ENCODE results near the gene RPS6KC1. TPM values are rescaled to one million over a fixed set of nuclear protein-coding genes. Genes with fewer than 3 reads are reported as not detected.
"Not testable (repeated sequence)": the region's sequence is repeated elsewhere in the genome, so short reads cannot be mapped to it uniquely, and the experiment has no call there.

The RPS6KC1 gene
- polyA plus RNA-seq, 3 donors = 8.9 to 16.0 (median 11.4) TPM

DNA sequence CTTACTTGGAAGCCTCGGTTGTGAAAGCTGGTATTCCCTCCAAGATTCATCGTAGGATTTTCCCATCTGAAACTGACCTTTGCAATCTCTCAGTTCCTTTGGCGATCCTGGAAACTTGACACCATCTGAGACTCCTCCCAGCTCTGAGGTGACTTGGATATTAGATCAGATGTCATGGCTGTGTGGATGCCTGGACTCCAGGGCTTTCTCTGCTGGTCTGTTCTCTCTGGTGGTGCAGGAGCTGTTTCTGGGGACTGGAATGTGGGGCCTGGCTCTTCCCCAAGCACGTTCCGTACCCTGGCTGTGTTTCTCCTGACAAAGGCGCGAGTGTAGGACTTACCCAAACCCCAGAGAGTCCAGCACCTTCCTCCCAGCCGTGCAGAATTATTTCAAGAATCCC lies 252.2 kb downstream of the RPS6KC1 start:
- H3K9ac ChIP-seq (ENCODE audit: insufficient read depth, low read length, poor library complexity, severe bottlenecking) = no peak overlapping the region
- Mint-ChIP-seq H3K27ac (no peak overlapping the region), H3K4me3 (no peak overlapping the region), H3K9me3 (peaks cover 0 to 12% (median 6%) of the 10 kb centered on the region in 7 donors), H3K4me1 (no peaks in the 10 kb centered on the region), H3K36me3 (no peaks in the 10 kb centered on the region), H3K27me3 (ENCODE audit: low read depth in 3 of 3) (peaks cover 0 to 2% (median 0%) of the 10 kb centered on the region in 3 donors)
- no peak for DNase-seq
- no peaks in the 10 kb centered on the region for H3K27me3 ChIP-seq (ENCODE audit: control insufficient read depth in 2 of 2, insufficient read depth in 2 of 2, low read length in 2 of 2)
- intact Hi-C loops (cut with micrococcal nuclease) = no loop called here
- no peak overlapping the region for H3K27ac ChIP-seq (ENCODE audit: low read depth in 1 of 2, low read length in 2 of 2)
- no peak overlapping the region for H3K4me2 ChIP-seq (replicated peaks; ENCODE audit: extremely low read depth, low read length, poor library complexity, severe bottlenecking)
- H3K4me3 ChIP-seq (replicated peaks in 1 of 3; ENCODE audit: low read depth in 2 of 3, low read length in 3 of 3) = no peak overlapping the region
- H3K79me2 ChIP-seq (ENCODE audit: insufficient read depth, low read length) = no peaks in the 10 kb centered on the region
- H3K4me1 ChIP-seq (ENCODE audit: control insufficient read depth in 1 of 2, insufficient read depth in 2 of 2, low read length in 2 of 2) = no peaks in the 10 kb centered on the region
- no peak overlapping the region for H2AFZ ChIP-seq (ENCODE audit: insufficient read depth, low read depth, low read length, poor library complexity, severe bottlenecking)
- no peaks in the 10 kb centered on the region for H3K9me3 ChIP-seq (replicated peaks in 1 of 2; ENCODE audit: control insufficient read depth in 1 of 2, insufficient read depth in 1 of 2, low read length in 2 of 2)
- TF ChIP-seq CTCF (IDR thresholded peaks at IDR 0.05) = no peak
- H4K20me1 ChIP-seq (ENCODE audit: insufficient read depth, low read length) = no peaks in the 10 kb centered on the region
- 82% methylated on average over 2 of the region's 8 CpGs for WGBS (ENCODE audit: insufficient coverage)
- no peaks in the 10 kb centered on the region for H3K36me3 ChIP-seq (replicated peaks in 1 of 2; ENCODE audit: control insufficient read depth in 1 of 2, insufficient read depth in 2 of 2, low read length in 2 of 2)

GRCh38 chr1:213315571-213315970 lies 264.5 kb downstream of the RPS6KC1 start:
- H3K4me2 ChIP-seq (replicated peaks; ENCODE audit: extremely low read depth, low read length, poor library complexity, severe bottlenecking) = no peak overlapping the region
- H3K9ac ChIP-seq (ENCODE audit: insufficient read depth, low read length, poor library complexity, severe bottlenecking) = no peak overlapping the region
- no peak overlapping the region for H2AFZ ChIP-seq (ENCODE audit: insufficient read depth, low read depth, low read length, poor library complexity, severe bottlenecking)
- intact Hi-C loops (cut with micrococcal nuclease) = no loop called here
- Mint-ChIP-seq H3K4me3 (no peak overlapping the region), H3K27ac (no peak overlapping the region), H3K4me1 (no peaks in the 10 kb centered on the region), H3K27me3 (ENCODE audit: low read depth in 3 of 3) (peaks cover 0 to 3% (median 2%) of the 10 kb centered on the region in 3 donors), H3K36me3 (no peaks in the 10 kb centered on the region), H3K9me3 (peaks cover 0 to 15% (median 11%) of the 10 kb centered on the region in 7 donors)
- H4K20me1 ChIP-seq (ENCODE audit: insufficient read depth, low read length) = no peaks in the 10 kb centered on the region
- no peaks in the 10 kb centered on the region for H3K36me3 ChIP-seq (replicated peaks in 1 of 2; ENCODE audit: control insufficient read depth in 1 of 2, insufficient read depth in 2 of 2, low read length in 2 of 2)
- no peak overlapping the region for H3K4me3 ChIP-seq (replicated peaks in 1 of 3; ENCODE audit: low read depth in 2 of 3, low read length in 3 of 3)
- WGBS (ENCODE audit: insufficient coverage) = no CpG with 5 or more reads among the region's 1 CpG
- H3K27me3 ChIP-seq (ENCODE audit: control insufficient read depth in 2 of 2, insufficient read depth in 2 of 2, low read length in 2 of 2) = no peaks in the 10 kb centered on the region
- H3K79me2 ChIP-seq (ENCODE audit: insufficient read depth, low read length) = no peaks in the 10 kb centered on the region
- H3K27ac ChIP-seq (ENCODE audit: low read depth in 1 of 2, low read length in 2 of 2) = no peak overlapping the region
- H3K9me3 ChIP-seq (replicated peaks in 1 of 2; ENCODE audit: control insufficient read depth in 1 of 2, insufficient read depth in 1 of 2, low read length in 2 of 2) = peaks cover 0 to 3% of the 10 kb centered on the region in 2 donors
- TF ChIP-seq CTCF (IDR thresholded peaks at IDR 0.05) = no peak
- no peak for DNase-seq
- no peaks in the 10 kb centered on the region for H3K4me1 ChIP-seq (ENCODE audit: control insufficient read depth in 1 of 2, insufficient read depth in 2 of 2, low read length in 2 of 2)

GRCh38 chr1:213318458-213318857 lies 267.4 kb downstream of the RPS6KC1 start:
- DNase-seq; H3K9ac ChIP-seq (ENCODE audit: insufficient read depth, low read length, poor library complexity, severe bottlenecking); H3K4me2 ChIP-seq (replicated peaks; ENCODE audit: extremely low read depth, low read length, poor library complexity, severe bottlenecking); H3K36me3 ChIP-seq (replicated peaks in 1 of 2; ENCODE audit: control insufficient read depth in 1 of 2, insufficient read depth in 2 of 2, low read length in 2 of 2); H3K4me3 ChIP-seq (replicated peaks in 1 of 3; ENCODE audit: low read depth in 2 of 3, low read length in 3 of 3); H4K20me1 ChIP-seq (ENCODE audit: insufficient read depth, low read length); H2AFZ ChIP-seq (ENCODE audit: insufficient read depth, low read depth, low read length, poor library complexity, severe bottlenecking); H3K27me3 Mint-ChIP-seq (ENCODE audit: low read depth in 3 of 3); H3K36me3 Mint-ChIP-seq; H3K4me1 ChIP-seq (ENCODE audit: control insufficient read depth in 1 of 2, insufficient read depth in 2 of 2, low read length in 2 of 2); H3K9me3 ChIP-seq (replicated peaks in 1 of 2; ENCODE audit: control insufficient read depth in 1 of 2, insufficient read depth in 1 of 2, low read length in 2 of 2); H3K27me3 ChIP-seq (ENCODE audit: control insufficient read depth in 2 of 2, insufficient read depth in 2 of 2, low read length in 2 of 2); H3K27ac ChIP-seq (ENCODE audit: low read depth in 1 of 2, low read length in 2 of 2); H3K4me1 Mint-ChIP-seq; H3K79me2 ChIP-seq (ENCODE audit: insufficient read depth, low read length); intact Hi-C loops (cut with micrococcal nuclease); H3K4me3 Mint-ChIP-seq; H3K27ac Mint-ChIP-seq: not testable (repeated sequence)
- peaks cover 0 to 16% (median 10%) of the 10 kb centered on the region in 7 donors for H3K9me3 Mint-ChIP-seq
- no CpG with 5 or more reads among the region's 1 CpG for WGBS (ENCODE audit: insufficient coverage)
